HG02610 (cell line): ENCODE results near the gene NUFIP1.
"Not testable (repeated sequence)": the region's sequence is repeated elsewhere in the genome, so short reads cannot be mapped to it uniquely, and the experiment has no call there.

ENCODE experiments used
- ATAC-seq: cut with Tn5 transposase; IDR thresholded peaks from one replicate; pipeline ENCODE4 v1.9.1; 2021; ENCODE audit warnings: mild to moderate bottlenecking, moderate library complexity; ENCODE audit not compliant: unreplicated experiment

NUFIP1 gene

GRCh38 chr13:44989071-44989889, at the start of gene NUFIP1, which contains the start of gene GPALPP1:
Gene NUFIP1 (minus strand): TSS chr13:44989471. CDS start chr13:44989436, 35 bp downstream.
Gene GPALPP1 (plus strand): TSS chr13:44989538. CDS start chr13:44989655, 117 bp downstream.
- peak; percentile 98 for ATAC-seq

GRCh38 chr13:45036206-45036605, 46.9 kb upstream of the NUFIP1 start:
- ATAC-seq, result no peak

GRCh38 chr13:45034342-45034741, 45.1 kb upstream of the NUFIP1 start:
- no peak for ATAC-seq

DNA sequence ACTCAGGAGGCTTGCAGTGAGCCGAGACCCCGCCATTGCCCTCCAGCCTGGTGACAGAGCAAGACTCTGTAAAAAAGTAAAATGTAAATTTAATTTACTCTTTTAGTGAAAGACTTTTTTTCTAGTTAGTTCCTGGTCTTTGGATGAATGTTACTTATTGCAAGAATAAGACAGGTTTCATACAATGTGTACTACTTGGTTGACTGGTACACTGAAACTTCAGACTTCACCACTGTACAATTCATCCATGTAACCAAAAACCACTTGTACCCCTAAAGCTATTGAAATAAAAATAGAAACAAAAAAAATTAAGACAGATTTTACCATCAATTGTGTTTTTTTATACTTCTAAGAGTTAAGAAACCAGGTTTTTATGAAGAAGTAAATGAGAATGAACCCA, 35.6 kb upstream of the NUFIP1 start:
- no peak for ATAC-seq

DNA sequence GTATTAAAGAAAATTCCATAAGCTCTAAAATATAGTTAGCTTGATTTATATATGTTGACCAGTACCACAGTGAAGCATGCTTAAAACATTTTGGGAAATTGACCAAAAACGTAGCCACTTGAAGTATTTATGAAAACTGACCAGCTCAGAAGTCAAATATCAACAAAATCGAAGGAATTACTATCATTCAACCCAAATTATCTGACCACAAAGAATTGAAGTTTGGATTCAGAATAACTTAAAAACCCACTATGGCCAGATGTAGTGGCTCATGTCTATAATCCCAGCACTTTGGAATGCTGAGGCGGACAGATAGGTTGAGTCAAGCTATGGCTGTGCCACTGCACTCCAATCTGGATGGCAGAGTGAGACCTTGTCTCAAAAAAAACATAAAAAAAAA, 32.0 kb upstream of the NUFIP1 start:
- ATAC-seq, result no peak

- not testable (repeated sequence) for ATAC-seq
These were observed 30.7 kb upstream of the NUFIP1 start for GRCh38 chr13:45019981-45020380.

DNA sequence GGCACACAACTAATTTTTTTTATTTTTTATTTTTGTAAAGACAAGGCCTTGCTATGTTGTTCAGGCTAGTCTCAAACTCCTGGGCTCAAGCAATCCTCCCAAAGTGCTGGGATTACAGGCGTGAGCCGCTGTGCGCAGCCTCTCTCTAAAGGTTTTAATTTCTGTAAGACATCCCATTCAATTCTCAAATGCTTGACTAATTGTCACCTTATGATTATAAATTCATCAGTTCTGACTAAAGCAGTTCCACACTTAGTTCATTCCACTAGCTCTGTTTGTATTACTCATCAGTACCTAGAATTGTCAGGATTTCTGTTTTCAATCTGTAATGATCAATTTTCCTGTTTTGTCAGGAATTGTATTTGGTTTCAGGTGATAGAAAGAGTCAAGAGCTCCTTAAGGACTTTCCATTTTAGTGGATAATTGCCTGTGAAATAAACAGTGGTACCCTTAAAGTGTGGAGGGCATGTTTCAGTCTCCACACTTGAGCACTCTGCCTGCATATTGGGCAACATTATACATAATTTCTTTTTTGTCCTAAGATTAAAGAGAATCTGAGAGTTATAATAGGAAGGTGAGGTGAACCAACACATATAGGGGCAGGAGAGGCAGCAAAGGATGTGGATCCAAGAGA, 27.6 kb upstream of the NUFIP1 start:
- no peak for ATAC-seq

GRCh38 chr13:45015300-45015699, 26.0 kb upstream of the NUFIP1 start:
- no peak for ATAC-seq

- no peak for ATAC-seq
These were observed 21.9 kb upstream of the NUFIP1 start for GRCh38 chr13:45011198-45011597.

DNA sequence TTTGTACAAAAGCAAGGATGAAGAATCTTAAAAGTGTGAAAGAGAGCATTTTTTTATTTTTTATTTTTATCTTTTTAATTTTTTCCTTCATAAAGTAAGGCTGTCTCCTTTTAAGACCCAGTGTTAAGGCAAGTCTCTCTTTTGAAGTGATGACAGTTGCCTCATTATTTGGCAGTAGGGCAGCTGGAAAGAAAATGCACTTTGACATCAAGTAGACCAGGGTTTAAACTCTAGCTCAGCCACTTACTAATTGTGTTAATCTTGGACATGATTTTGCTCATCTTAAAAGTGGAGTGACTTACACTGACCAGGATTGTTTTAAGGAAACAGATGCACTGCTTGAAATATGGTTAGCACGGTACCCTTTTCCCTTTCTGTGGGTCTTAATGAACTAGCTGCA, 18.6 kb upstream of the NUFIP1 start:
- ATAC-seq, result no peak

DNA sequence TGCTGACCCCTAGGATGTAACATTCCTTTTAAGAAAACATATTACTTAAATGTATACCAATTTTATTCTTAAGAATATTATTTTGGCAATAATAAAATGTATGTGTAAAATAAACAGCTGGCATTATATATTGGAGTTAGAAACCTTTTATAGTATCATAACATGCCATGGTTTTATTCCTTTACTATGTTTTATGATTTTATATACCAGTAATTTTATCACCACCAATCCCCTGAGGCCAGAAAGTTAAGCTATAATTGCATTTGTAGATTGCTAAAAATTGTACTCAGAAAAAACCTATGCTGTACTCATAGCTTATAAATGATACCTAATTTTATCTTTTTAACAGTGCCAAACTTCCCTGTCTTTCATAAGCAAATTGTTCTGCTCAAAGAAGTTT, 18.0 kb upstream of the NUFIP1 start:
- no peak for ATAC-seq

GRCh38 chr13:45004096-45004495, 14.8 kb upstream of the NUFIP1 start:
- ATAC-seq, result no peak

DNA sequence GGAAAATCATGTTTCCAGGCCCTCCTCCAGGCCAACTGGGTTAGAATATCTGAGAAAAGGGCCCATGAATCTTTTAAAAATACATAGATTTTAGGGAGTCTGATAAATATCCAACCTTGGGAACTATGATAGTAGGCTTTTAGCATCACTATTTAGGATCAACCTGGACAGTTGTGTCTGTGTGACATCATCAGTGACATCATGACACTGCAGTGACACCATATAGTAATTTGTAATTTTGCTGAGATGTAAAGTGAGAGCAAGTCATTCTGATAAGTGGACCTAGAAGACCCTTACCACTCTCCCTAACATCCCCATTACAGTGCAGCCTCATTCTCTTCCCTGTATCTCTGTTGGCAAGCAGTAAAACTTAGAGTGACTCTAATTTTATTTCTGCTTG, 14.1 kb upstream of the NUFIP1 start:
- no peak for ATAC-seq

GRCh38 chr13:44989941-44990340, 670 bp upstream of the NUFIP1 start:
- ATAC-seq, result no peak

- no peak for ATAC-seq
These were observed 10.9 kb downstream of the NUFIP1 start for GRCh38 chr13:44978328-44978727.

DNA sequence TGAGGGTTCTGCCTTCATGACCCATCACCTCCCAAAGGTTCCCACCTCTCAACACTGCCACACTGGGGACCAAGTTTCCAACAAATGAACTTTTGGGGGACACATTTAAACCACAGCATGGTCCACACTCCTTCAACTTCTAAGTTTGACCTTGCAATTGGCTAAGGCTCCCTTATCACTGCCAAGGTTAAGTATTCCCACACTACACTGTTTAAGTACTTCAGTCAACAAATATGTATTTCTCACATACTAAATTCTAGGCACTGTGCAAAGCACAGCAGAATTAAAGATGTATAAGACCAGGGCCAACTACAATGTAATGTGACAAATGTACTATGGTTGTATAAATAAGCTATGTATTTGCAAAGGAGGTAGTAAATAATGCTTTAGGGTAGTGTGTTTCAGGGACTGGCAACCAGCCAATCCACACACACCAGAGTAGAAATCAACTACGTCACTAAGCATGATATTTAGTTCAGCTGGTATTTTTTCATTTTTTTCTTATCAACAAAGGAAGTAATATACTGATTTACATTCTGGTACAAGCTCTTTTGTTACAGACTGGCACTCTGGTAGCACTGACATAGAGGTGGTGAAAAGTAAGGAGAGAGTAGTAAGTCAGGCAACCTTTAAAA, 12.2 kb downstream of the NUFIP1 start:
- no peak for ATAC-seq

- no peak for ATAC-seq
These were observed 13.1 kb downstream of the NUFIP1 start for GRCh38 chr13:44976196-44976595.

GRCh38 chr13:44974056-44974793, 15.0 kb downstream of the NUFIP1 start:
- ATAC-seq, result peak; percentile 67

- no peak for ATAC-seq
These were observed 16.2 kb downstream of the NUFIP1 start for GRCh38 chr13:44972956-44973581.
